ENCODE measurements around the gene ARNT2.
A peak's percentile ranks its signal among the peaks of the same experiment; 100 is the strongest.

ARNT2 gene

DNA sequence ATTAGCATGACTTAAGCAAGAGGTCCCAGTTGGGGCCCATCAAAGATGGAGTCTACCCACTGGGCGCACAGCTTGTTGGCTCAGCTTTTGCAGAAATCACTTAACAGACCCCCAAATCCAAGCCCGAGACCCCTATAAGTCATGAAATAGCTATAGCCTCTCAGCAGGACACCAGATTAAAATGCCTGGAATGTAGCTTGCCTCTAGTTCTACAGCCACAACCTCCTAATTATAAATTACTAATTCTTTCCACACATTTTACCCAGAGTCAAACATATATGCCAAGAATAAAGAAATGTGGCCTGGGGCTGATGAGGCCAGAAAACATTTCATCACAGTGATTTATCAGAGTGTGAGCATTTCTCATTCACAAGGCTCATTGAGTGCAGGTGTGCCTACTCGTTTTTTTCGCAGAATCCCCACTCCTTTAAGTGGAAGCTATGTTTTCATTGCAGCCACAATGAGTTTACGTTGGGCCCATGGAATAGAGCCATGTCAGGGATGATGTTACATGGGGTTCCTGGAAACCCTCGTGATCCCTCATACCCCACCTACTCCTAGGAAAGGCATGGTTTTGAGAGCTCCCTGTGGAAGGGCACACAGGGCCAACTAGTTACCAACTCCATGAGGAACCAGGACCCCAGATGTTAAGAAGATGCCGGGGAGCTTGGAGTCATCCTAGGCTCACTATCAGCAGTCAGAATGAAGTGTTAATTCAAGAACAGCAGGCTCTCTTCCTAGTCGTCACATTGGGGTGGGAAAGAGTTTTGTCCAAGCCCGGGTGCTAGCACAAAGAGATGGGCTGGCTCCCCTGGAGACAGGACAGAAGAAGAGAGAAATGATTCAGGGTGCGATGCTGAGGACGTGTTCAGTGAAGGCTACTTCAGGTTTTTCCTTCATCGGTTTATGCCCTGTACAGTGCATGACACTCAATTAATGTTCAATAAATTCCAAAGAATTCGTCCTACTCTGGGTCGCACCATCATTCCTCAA is 200.7 kb downstream of the ARNT2 start:
- DNase-seq = no peak

DNA sequence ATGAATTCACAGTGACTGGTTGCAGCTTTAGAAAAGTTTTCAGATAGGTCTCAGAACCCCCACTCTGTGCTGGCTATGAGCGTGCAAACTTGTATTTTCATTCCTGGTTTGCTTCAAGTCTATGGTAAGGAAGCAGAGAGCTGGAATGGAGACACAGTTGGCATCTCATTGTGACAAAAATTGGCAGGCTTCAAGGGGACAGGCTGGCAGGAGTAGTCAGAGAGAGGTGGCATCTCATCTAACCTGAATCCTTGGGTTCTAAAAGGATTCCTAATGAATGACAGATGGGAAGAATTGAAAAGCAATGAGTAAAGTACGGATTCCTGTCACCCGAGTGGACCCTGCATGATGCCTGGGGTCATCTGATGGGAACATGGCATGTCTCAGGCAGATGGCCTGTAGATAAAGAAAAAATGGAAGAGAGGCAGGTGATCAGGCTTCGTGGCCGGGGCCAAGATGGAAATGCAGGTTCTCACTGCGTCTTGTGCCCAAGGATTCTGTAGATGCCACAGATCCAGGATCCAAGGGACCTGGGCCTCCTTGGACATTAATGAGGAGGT is 201.5 kb downstream of the ARNT2 start:
- DNase-seq = no peak

DNA sequence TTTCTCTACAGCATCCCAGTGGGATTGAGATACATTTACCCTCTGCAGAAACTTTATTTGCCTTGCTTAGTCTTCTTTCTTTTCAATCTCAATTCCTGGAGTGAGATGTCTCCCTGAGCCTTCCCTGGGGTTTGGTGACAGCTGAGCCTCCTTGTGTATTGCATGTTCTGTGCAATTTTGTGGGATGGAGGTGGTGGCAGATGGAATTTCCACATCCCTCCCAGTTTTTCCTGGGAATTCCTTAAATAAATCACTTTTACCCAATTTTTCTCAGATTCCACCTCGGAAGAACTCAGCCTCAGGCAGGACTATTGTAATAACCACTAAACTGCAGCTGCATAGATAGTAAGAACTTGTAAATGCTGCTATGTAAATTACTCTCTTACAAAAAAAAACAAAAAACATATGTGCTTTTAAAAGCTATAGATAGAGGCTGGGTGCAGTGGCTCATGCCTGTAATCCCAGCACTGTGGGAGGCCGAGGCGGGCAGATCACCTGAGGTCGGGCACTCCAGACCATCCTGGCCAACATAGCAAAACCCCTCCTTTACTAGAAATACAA is 202.4 kb downstream of the ARNT2 start:
- no peak for DNase-seq

DNA sequence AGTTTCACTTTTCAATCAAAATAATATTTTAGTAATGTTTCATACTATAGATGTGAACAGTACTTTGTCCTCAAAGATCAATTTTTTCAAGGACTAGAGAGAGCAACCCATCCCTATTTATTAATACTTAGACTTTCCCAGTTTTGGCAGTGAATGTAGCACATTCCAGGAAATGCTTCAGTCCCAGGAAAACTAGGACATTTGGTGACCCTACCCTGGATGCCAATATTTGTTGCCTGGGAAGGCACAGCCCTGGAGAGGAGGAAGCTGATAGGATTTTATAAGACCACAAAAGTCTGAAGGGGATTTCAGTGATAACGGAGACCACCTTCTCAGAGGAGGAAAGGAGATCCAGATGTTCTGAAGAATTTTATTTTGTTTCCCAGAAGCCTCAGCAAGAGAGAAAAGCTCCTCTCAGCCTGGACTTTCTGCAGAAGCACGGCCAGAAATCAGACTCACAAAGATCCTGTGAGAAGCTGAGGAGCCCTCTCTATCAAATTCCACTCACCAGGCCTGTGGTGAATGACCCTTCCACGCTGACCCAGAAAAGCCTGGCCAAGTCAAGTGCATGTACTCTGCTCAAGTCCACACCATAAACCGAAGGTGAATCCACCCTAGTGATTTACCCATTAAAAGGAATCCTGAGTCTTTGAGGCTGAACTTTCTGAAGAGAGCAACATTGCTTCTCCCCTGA is 203.3 kb downstream of the ARNT2 start:
- no peak for DNase-seq

DNA sequence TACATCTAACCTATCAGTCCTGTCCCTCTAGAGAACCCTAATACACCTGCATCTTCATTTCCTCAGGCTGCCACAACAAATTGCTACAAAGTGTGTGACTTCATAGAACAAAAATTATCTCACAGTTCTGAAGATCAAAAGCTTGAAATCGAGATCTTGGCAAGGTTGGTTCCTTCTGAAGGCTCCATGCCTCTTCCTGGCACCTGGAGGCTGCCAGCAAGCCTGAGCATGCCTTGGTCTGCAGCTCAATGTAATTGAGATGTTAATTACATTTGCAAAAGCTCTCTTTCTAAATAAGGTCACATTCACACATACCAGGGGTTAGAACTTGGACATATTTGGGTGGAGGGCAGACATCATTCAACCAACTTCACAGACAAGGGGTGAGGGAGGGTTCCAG is 204.5 kb downstream of the ARNT2 start:
- DNase-seq = peak; percentile 25

DNA sequence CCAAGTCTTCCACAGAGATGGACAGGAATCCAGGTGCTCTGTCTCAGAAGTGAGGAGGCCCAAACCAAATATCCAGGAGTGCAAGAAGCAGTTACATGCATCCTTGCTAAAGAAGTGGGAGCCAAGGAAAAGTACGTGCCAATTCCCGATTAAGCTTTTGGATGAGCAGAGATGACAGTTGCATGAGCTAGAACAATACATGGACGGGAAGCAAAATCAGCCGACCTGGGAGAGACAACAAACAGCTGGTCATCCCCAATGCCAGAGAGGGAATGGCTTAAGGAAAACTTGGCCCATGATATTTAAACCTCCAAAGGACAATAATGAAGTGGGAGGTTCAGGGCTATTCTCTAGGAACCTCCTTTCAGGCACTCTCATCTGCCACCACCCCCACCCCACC is 204.9 kb downstream of the ARNT2 start:
- no peak for DNase-seq

DNA sequence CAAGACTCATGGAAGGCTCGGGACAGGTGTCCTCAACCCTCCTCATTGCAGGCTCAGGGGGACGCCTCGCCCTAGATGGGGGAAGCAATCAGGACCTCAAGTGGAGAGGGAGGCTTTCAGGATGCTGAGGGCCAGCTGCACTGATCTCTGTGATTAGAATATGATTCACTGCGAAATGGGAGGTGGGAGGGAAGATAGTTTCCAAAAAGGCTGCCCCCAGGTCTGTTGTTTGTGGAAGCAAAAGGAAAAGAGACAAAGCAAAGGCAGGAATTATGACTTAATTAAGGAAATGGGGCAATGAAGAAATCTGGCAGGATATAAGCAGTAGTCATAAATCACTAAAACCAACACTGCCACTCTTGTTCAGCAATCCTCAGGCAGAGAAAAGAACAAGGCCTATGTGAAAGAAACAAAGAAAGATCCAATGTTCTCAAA is 205.3 kb downstream of the ARNT2 start:
- peak; percentile 78 for DNase-seq

DNA sequence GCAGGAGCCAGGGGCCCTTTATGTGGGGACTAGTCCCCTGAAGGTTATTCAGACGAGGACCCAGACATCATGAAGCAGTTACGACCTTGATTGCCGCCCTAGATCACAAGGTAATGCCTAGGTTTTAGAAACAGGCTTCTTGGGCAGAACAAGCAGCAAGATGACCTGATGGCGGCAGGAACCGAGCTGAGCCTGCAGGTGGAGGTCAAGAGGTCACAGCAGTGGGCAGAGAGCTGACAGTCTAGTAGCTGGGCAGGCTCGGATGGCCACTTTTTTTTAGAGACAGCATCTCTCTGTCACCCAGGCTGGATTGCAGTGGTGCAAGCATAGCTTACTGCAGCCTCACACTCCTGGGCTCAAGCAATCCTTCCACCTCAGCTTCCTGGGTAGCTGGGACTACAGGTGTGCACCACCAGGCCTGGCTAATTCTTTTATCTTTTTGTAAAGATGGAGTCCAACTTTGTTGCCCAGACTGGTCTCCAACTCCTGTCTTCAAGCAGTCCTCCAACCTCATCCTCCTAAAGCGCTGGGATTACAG is 207.4 kb downstream of the ARNT2 start:
- no peak for DNase-seq

DNA sequence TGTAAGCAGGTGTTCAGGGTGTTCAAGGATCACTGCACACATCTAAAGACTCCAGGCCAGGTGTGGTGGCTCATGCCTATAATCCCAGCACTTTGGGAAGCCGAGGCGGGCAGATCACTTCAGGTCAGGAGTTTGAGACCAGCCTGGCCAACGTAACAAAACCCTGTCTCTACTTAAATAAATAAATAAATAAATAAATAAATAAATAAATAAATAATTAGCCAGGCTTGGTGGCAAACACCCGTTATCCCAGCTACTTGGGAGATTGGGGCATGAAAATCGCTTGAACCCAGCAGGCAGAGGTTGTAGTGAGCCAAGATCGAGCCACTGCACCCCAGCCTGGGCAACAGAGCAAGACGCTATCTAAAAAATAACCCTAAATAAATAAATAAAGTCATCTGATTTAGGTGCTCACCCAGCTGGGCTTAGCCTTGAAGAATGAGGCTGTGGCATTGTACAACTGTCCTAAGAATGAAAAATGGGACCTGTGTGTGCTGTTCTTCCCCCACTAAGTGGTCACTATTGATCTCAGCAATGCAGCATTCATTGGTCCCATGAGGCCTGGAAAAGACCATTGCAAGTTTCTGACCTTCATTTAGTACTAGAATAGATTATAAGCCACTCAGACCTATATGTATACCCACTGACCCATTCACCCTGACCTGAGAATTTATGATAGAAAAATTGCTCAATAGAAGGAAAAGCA is 208.1 kb downstream of the ARNT2 start:
- no peak for DNase-seq

DNA sequence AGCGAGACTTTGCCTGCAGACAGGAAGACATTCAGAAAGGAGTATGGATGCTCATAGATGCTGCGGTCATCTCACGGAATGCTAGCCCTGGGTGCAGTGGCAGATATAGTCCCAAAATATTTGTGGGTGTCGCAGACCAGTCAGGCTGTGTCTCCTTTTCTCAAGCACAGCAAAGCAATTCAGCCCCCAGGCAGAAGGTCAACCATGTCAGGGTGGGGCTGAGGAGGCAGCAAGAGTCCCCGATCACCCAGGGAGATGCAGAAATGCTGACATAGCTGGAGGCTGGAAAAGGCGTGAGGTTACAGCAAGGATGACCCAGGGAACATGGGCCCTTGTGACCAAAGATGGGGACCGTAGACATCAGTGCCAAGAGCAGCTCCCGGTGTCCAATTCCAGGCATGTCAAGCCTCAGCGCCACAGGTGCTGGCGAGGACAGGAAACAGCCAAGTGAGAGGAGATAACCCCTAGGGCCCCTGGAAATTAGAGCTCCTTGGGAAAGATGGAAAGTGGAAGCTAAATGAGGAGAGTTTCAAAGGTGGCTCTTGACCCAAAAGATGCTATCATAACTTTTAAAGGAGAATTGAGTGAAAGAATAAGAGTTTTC is 209.7 kb downstream of the ARNT2 start:
- DNase-seq = no peak

DNA sequence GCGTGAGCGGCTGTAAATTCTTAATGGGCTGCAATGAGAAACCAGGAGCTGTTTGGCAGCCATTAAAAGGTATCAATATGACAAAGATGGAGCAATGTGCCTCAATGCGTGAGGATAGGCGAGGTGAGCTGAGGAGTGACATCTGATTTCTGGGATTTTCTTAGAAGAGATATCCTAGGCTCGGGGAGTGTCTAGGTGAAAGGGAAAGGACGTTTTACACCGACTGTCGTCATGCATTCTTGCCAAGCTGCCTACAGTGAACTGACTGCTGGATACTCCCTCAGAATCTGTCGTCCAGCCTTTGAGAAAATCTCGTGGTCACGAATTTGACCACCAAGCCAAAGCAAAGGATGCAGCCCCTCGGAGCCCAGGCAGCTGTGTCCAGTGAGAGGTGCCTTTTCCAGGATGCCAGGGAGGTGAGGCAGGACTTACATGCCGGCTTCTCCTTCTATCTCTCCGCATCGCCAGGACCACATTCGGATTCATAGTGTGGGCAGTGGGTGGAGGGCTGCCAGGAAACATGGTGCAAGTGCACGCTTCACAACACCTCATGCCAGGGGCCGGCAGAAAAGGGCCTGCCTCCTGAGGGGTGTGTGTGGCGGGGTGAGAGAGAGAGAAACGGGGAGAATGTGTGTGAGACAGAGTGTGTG is 210.7 kb downstream of the ARNT2 start:
- DNase-seq = no peak

DNA sequence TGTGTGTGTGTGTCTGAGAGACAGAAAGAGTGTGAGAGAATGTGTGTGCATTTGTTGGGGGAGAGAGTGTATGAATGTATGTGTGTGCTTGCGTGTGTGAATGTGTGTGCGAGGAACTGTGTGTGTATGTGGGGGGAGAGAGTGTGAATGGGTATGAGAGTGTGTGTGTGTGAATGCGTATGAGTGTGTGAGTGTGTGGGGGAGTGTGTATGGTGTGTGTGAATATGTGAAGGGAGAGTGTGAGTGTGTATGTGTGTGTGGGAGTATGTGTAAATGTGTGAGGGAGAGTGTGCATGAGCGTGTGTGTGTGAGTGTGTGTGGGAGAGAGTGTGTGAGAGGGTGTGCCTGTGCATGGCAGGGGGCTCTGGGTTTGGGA is 211.2 kb downstream of the ARNT2 start:
- DNase-seq = no peak

DNA sequence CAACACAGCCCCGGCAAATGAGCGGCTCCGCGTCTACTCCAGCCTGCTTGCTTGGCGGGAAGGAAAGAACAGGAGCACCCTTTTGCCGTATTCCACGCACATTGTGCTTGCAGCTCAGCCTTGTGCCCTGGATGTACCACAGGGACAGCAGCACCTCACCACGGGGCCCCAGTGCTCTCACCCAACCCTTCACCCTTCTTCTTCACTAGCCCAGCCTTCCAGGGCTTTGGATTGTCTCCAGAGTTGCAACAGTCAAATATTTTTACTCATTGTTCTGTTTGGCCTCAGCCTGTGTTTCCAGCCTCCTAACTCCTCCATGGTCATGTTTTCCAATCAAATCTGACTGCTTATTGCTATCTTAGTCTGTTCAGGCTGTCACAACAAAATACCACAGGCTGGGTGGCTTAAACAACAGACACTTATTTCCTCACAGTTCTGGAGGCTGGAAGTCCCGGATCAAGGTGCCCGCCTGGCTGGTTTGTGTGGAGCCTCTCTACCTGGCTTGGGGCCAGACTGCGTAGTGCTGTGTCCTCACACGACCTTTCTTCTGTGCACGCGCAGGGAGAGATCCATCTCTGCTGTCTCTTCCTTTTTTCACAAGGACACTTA is 211.7 kb downstream of the ARNT2 start:
- DNase-seq = peak; percentile 86

DNA sequence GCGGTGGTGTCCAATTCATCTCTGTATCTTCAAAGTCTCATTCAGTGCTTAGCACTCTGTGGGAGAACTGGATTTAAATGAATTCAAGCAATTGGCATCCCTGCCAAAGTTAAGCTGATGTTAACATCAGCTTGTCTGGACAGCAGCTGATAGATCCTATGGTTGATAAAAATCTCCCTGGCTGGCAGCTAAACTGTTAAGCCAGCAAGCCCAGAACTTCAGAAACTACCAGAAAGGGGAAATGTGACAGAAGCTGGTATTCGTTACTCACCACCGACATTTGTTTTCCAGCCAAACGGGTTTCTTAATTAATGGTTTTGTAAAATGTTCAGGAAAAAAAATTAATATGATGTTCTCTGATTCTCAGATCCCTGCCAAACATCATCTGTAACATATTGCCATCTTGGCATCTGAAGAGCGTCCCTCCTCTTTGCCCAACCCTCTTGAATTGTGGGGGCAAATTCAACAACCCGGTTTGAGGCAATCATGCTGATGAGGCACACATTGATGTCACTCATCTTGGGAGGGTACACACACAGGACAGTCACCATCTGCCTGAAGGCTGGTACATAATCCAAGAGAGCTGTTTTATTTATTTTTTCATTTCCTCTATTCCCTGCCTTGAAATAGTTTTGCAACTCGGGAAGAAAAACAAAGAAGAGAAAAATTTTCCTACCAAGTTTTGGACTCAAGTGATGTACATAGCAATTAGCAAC is 214.7 kb downstream of the ARNT2 start:
- no peak for DNase-seq

DNA sequence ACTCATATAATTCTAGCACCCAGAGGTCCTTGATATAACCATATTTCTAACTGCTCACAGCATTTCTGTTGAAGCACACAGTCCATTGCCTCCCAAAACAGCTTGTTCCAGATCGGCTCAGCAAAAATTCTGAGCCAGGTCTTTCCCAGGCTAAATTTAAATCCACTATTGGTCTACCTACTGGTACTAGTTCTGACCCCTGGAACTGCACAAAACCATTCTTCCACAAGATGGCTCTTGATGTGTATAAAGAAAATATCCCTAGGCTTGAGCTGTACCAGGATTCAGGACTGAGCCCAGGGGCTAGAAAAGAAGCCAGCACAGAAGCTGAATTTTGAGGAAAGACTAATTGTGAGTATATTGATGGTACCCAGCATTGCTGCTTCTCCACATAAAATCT is 215.5 kb downstream of the ARNT2 start:
- DNase-seq = no peak

DNA sequence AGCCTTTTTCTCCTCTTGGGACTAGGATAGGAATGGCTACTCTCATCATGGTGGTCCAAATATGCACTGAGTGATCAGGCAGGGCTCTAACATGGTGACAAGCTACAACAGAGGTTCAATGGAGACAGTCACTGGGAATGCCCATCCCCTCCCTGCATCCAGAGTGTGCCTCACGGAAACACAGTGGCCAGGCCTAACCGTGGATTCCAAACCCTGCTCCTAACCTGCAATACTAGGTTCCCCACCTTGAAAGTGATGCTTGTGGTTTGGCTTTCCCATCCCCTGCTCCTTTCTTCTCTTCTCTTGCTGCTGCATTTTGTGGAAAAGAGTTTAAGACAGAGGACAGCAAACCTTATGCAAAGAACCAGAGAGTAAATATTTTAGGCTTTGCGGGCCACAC is 216.0 kb downstream of the ARNT2 start:
- no peak for DNase-seq

DNA sequence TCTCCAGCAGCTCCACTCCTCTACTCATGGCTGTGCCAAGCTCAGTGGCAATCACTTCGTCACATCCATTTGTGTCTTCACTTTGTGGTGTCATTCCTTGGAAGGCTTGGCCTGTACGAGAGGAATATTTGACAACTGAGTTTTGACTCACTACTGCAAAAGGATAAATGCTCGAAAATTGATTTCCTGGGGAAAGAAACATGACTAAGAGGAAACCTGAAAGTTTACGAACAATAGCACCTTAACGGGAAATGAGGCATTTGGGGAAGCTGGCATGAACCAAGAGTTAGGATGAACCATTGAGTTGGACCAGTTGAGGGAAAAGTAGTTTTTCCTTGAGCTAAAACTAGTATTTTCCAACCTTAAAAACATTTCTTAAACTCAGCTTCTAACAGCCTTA is 216.7 kb downstream of the ARNT2 start:
- no peak for DNase-seq

DNA sequence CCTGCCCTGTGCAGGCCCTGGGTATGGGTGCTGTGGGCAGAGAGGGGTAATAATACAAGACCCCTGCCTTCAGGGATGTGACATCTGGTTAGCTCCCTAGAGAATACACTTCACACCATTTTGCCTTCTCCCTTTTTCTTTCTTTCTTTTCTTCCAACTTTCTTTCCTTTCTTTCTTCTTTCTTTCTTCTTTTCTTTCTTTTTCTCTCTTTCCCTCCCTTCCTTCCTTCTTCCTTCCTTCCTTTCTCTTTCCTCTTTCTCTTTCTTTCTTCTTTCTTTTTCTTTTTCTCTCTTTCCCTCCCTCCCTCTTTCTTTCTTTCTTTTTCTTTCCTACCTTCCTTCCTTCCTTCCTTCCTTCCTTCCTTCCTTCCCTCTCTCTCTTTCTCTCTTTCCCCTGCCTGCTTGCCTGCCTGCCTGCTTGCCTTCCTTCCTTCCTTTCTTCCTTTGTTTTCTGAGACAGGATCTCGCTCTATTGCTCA is 222.5 kb downstream of the ARNT2 start:
- DNase-seq = no peak

DNA sequence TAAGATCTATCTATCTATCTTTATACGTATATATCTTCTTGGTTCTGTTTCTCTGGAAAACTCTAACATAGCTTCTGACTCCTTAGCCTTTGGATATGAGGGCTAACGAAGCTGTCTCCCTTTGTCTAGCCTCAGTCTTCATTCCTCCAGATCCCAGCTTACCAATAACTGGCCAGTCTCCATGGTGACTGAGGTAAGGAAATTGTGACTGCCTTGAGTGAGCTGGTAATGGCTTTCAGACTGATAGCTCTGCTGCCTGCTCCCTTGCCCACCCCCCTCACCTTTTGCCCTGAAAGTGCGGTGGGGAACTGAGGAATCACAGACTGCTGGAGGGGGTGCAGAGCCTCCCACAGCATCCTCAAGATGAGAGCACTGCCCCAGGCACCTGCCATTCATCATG is 225.2 kb downstream of the ARNT2 start:
- no peak for DNase-seq

DNA sequence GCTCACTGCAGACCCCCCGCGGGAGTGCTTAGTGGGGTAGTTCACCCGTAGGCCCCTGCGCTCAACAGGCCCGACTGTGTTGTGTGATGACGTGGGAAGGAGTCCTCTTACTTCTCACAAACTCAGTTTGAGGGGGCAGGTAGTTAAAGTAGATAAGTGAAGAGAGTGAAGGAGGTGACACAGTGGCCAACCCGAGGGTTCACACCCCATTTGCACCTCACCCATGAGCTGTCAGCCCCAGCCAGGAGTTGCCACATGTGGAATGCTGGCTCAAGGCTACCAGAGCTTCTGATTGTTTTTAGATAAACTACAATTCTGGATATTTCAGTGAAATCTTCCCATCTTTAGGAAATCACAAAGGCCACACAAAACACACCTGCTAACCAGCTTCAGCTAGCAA is 226.8 kb downstream of the ARNT2 start:
- no peak for DNase-seq

Measured in NCI-H1436 (cell line).